ENCODE data around the gene C12orf56.
"Not testable (repeated sequence)": the region's sequence is repeated elsewhere in the genome, so short reads cannot be mapped to it uniquely, and the experiment has no call there.

The C12orf56 gene

GRCh38 chr12:64218597-64218996 is 172.0 kb downstream of the C12orf56 start:
- no peak overlapping the region for H3K27ac ChIP-seq
- no peak for TF ChIP-seq ZFX (IDR thresholded peaks at IDR 0.05)
- TF ChIP-seq CTCF (conservative IDR thresholded peaks at IDR 0.05): no peak

- not testable (repeated sequence) for H3K27ac ChIP-seq
Observed at GRCh38 chr12:64217643-64218042, 172.9 kb downstream of the C12orf56 start.

- H3K27ac ChIP-seq: no peak overlapping the region
- TF ChIP-seq CTCF (conservative IDR thresholded peaks at IDR 0.05) (no peak), ZFX (IDR thresholded peaks at IDR 0.05) (no peak)
Observed at GRCh38 chr12:64216239-64216638, 174.3 kb downstream of the C12orf56 start.

Measured in C4-2B (cell line).